GM18873 (cell line): ENCODE data around the gene DOCK6.

Experiments used
- ATAC-seq: cut with Tn5 transposase; IDR thresholded peaks from one replicate; pipeline ENCODE4 v1.9.1; 2021; ENCODE audit warnings: mild to moderate bottlenecking, moderate library complexity, moderate number of reproducible peaks; ENCODE audit not compliant: unreplicated experiment, low FRiP score

The DOCK6 gene

DNA sequence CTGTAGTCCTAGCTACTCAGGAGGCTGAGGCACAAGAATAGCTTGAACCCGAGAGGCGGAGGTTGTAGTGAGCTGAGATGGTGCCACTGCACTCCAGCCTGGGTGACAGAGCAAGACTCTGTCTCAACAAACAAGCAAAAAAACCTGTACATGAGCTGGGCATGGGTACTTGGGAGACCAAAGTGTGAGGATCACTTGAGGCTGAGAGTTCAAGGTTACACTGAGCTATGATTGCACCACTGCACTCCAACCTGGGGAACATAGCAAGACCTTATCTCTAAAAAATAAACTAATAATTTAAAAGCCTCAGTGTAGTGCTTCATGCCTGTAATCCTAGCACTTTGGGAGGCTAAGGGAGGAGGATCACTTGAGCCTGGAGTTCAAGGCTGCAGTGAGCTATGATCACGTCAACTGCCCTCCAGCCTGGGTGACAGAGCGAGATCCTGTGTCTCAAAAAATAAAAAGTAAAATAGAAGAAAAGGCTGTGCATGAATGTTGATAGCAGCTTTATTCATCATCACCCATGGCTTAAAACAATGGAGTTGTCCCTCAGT is 12.3 kb upstream of the DOCK6 start:
- ATAC-seq, result no peak

DNA sequence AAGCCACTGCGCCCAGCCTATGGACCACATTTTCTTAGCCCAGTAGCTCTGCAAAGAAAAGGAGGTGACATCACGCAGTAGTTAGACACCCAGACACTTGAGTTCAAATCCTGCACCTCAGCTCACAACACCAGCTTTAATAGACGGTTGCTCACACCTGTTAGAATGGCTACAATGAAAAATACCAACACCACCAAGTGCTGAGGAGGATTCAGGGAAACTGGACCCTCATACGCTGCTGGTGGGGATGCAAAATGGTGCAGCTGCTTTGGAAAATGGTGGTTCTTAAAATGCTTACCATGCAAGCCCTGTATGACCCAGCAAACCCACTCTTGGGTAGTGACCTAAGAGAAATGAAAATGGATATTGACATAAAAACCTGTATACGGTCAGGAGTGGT is 11.7 kb upstream of the DOCK6 start:
- no peak for ATAC-seq

GRCh38 chr19:11273296-11273695 is 11.0 kb upstream of the DOCK6 start:
- no peak for ATAC-seq

GRCh38 chr19:11269408-11269807 is 7.1 kb upstream of the DOCK6 start:
- ATAC-seq, result no peak

GRCh38 chr19:11268783-11269267 is 6.5 kb upstream of the DOCK6 start:
- ATAC-seq, result no peak

DNA sequence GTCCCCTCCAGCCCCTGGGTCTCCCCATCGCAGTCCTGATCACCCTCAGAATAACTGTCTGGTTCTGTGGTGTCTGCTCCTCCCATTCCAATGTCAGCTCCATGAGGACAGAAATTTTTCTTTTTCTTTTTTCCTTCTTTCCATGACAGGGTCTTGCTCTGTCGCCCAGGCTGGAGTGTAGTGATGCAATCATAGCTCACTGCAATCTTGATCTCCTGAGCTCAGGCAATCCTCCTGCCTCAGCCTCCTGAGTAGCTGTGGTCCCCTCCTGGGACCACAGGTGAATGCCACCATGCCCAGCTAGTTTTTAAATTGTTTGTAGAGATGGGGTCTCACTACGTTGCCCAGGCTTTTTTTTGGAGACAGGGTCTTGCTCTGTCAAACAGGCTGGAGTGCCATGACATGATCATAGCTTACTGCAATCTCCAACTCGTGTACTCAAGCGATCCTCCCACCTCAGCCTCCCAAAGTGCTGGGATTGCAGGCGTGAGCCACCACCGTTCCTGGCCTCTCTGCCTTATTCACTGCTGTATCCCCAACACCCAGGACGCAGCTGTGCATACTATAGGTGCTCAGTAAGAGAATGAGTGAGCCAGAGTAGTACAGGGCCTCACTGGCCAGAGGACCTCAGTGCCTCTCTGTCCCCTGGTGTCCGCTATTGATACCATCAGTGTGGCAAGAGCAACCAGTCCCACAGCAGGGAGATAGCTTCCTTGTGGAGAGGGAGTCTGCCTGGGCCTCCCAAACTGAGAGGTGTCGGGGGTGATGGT is 5.2 kb upstream of the DOCK6 start:
- ATAC-seq, result no peak

DNA sequence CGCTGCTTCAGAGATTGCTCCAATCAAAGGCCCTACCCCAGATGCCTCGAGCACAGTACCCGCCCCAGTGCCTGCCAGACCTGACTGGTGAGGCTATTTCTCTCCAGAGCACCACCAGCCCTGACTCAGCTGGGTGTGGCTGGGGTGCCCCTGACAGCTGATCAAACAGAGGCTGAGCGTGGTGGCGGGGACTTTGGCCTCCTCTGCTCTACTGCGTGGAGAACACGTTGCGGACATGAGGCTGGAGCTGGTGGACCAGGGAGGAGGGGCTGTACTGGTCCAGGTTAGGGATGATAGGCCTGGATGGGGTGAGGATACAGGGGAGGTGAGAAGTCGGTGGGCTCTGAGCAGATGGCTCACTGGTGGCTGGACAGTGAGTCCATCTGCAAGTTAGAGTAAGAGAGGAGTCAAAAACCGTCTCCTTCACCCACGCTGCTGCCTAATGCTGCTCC is 3.5 kb upstream of the DOCK6 start:
- ATAC-seq, result no peak

GRCh38 chr19:11265177-11265784 is 3.0 kb upstream of the DOCK6 start:
- no peak for ATAC-seq

- no peak for ATAC-seq
These were observed 2.3 kb upstream of the DOCK6 start for GRCh38 chr19:11264452-11265176.

GRCh38 chr19:11263726-11264125 is 1.4 kb upstream of the DOCK6 start:
- no peak for ATAC-seq

DNA sequence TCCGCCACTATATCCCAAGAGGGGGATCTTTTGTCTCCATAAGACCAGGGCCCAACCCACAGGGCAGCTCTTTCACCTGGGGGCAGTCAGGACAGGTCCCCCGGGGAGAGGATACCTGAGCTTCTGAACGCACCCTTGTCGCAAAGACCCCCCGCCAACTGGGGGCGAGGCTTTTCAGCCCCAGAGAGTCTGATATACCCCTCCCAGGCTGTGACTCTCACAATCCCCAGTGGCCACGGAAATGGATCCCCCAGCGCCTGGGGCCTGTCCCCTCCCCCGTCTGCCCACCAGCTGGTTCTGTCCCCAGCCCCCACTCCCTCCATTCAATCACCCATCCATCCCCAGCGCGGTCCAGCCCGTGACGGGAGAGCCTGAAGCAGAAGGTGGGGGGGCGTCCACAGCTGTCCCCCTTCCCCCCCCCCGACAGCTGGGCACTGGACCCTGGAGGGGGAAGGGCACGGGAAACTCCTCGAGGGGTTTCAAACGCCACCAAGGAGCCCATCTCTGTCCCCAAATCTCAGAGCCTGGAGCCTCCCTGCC is 823 bp downstream of the DOCK6 start:
- no peak for ATAC-seq

- no peak for ATAC-seq
These were observed 1.3 kb downstream of the DOCK6 start for GRCh38 chr19:11260996-11261395.

GRCh38 chr19:11257846-11258380 is 4.4 kb downstream of the DOCK6 start:
- no peak for ATAC-seq

GRCh38 chr19:11256189-11256588 is 6.1 kb downstream of the DOCK6 start:
- ATAC-seq, result no peak

- no peak for ATAC-seq
These were observed 7.7 kb downstream of the DOCK6 start for GRCh38 chr19:11254666-11255065.

DNA sequence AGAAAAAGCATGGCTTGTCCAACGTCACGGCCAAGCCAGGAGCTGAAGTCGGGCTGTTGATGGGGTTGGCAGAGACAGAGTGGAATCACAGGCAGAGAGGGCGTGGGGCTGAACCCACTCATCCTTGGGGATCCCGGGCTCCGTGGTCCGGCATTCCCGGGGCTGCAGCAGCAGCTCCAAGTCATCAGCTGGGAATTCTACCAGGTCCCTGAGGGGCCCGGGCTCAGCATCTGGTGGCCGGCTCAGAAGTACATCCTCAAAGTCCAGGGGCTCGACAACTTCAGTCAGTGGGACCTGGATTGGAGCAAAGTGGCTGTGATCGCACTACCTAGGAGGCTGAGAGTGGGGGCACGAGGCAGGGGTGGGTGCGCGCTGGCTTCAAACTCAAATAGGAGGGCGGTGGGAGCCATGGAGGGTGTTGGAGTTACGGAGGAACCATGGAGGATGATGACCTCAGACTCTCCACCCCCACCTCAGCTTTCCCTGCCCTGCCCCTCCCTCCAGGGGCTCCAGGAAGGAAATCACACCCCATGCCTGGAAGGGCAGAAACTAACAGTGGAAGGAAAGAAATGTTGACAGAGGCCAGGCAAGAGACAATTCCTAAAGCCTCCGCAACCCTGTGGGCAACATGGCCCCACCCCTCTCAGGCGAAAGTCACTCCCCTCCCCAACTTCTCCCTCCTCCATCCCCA is 9.5 kb downstream of the DOCK6 start:
- ATAC-seq, result no peak

- no peak for ATAC-seq
These were observed 10.5 kb downstream of the DOCK6 start for GRCh38 chr19:11251650-11252314.

- no peak for ATAC-seq
These were observed 11.1 kb downstream of the DOCK6 start for GRCh38 chr19:11251217-11251616.

DNA sequence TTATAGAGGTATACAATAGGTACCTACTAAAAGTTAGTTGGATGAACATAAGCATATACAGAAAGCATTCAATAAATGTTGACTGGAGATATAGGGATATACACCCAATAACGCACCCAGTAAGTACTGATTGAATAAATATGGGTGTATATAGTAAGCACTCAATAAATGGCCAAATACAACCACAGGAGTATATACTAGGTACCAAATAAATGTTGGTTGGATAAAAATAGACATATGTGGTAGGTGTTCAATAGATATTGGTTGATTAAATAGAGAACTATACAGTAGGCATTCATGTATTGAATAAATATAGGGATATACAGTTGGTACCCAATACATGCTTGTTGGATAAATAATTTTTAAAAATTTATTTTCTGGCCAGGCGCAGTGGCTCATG is 13.5 kb downstream of the DOCK6 start:
- no peak for ATAC-seq
